Vagina (tissue), 2 donors: ENCODE data around the gene FAM228A. TPM values are rescaled to one million over a fixed set of nuclear protein-coding genes. Genes with fewer than 3 reads are reported as not detected.

Experiments used
- DNase-seq, 2 donors: peaks; one replicate each; pipeline ENCODE4 v3.0.0-alpha.2; 2017; ENCODE audit errors: extremely low spot score in 2 of 2
- H3K27ac ChIP-seq: fragments of 200-600 bp; sonication (generic); one replicate; pipeline ENCODE4 v1.5.1; 2019
- H3K27me3 ChIP-seq: fragments of 200-600 bp; sonication (generic); one replicate; pipeline ENCODE4 v1.5.1; 2019
- H3K36me3 ChIP-seq, 2 donors: fragments of 200-600 bp; sonication (generic); one replicate each; pipeline ENCODE4 v1.5.1; 2017 to 2019
- H3K4me1 ChIP-seq: fragments of 200-600 bp; sonication (generic); one replicate; pipeline ENCODE4 v1.5.1; 2019
- H3K4me3 ChIP-seq, 2 donors: fragments of 200-600 bp; sonication (generic); 1 replicate in 1 of 2; 2 replicates in 1 of 2; pipeline ENCODE4 v1.5.1; 2016 to 2019
- H3K9me3 ChIP-seq: fragments of 200-600 bp; sonication (generic); one replicate; pipeline ENCODE4 v1.5.1; 2019
- CTCF ChIP-seq, 3 experiments: fragments of 450-650 bp in 2 of 3; fragments of 200-600 bp in 1 of 3; sonication (generic) in 1 of 3; IDR thresholded peaks; one replicate each; pipeline ENCODE4 v1.5.1; 2017 to 2019; ENCODE audit warnings: antibody characterized with exemption in 3 of 3, mild to moderate bottlenecking in 2 of 3, moderate library complexity in 2 of 3
- POLR2A ChIP-seq, 2 donors: fragments of 450-650 bp; IDR thresholded peaks; one replicate each; pipeline ENCODE4 v1.6.1; 2017; ENCODE audit warnings: antibody characterized with exemption in 2 of 2, mild to moderate bottlenecking in 2 of 2, moderate library complexity in 2 of 2
- POLR2AphosphoS5 ChIP-seq, 2 donors: sonication (generic); formaldehyde crosslinking; IDR thresholded peaks; one replicate each; pipeline ENCODE4 v1.9.0; 2017; ENCODE audit warnings: antibody characterized with exemption in 2 of 2, mild to moderate bottlenecking in 2 of 2, low read depth in 1 of 2; ENCODE audit not compliant: insufficient read depth in 1 of 2
- intact Hi-C: fragments of 100-400 bp; cut with DNase I; formaldehyde crosslinking; loops from one replicate; pipeline ENCODE4 v1.15.1; 2023
- total RNA-seq: library from RNA; depleted of rRNA; stranded (reverse); fragments of >200 nt; gene quantifications from one replicate; pipeline ENCODE4 v1.2.3, GENCODE V29; 2016

The FAM228A gene
- total RNA-seq, 1 donor from 2014 or later, result 0.98 TPM

- H3K27ac ChIP-seq, result no peak overlapping the region
- H3K36me3 ChIP-seq, result peaks cover 0 to 9% of the 10 kb centered on the region in 2 donors
- H3K27me3 ChIP-seq, result no peaks in the 10 kb centered on the region
- H3K4me1 ChIP-seq, result no peaks in the 10 kb centered on the region
- intact Hi-C loops, result loop anchor here (10.0 kb wide), 1 partner anchor 145 kb away; no protein-coding TSS in a partner anchor
- no peak for DNase-seq
- no peaks in the 10 kb centered on the region for H3K9me3 ChIP-seq
- TF ChIP-seq POLR2AphosphoS5 (IDR thresholded peaks at IDR 0.05; ENCODE audit: insufficient read depth in 1 of 2, low read depth in 1 of 2) (no peak), POLR2A (IDR thresholded peaks at IDR 0.05) (no peak), CTCF (IDR thresholded peaks at IDR 0.05) (no peak)
- H3K4me3 ChIP-seq, result no peak overlapping the region
Measured at GRCh38 chr2:24239553-24239952, 64.7 kb downstream of the FAM228A start.

Other genes with a start within 250 kb of the FAM228A start
- 38.5 TPM for gene ATAD2B, start 247.9 kb upstream of the FAM228A start, total RNA-seq
- 12.5 TPM for gene UBXN2A, start 234.6 kb upstream of the FAM228A start, total RNA-seq
- gene MFSD2B, start 165.0 kb upstream of the FAM228A start, total RNA-seq, result not detected
- 5.2 TPM for gene WDCP, start 127.7 kb upstream of the FAM228A start, total RNA-seq
- 14.2 TPM for gene FKBP1B, start 125.3 kb upstream of the FAM228A start, total RNA-seq
- 82.3 TPM for gene SF3B6, start 98.7 kb upstream of the FAM228A start, total RNA-seq
- 31.9 TPM for gene TP53I3, start 90.2 kb upstream of the FAM228A start, total RNA-seq
- not detected for gene PFN4, start 51.7 kb upstream of the FAM228A start, total RNA-seq
- gene FAM228B, start 51.6 kb upstream of the FAM228A start, total RNA-seq, result 16.5 TPM
- gene ITSN2, start 185.5 kb downstream of the FAM228A start, total RNA-seq, result 52.5 TPM